IMR-90 (cell line): ENCODE measurements around the gene ALDH3B2. TPM values are rescaled to one million over a fixed set of nuclear protein-coding genes. Genes with fewer than 3 reads are reported as not detected.

Experiments used
- ATAC-seq: fragments of 200-7000 bp; cut with Tn5 transposase; 2 replicates; pipeline ENCODE4 v1.9.1; 2020; ENCODE audit warnings: low read depth, mild to moderate bottlenecking, moderate library complexity
- BruUV-seq: library from RNA; stranded (reverse); fragments of 400-500 nt; replicated peaks from 2 replicates; lab custom pipeline; 2021; lab: Mats Ljungman, UMichigan
- CTCF ChIA-PET: fragments of 300-600 bp; formaldehyde crosslinking; extraction: SDS; loops from one replicate; lab custom pipeline; 2021; ENCODE audit warnings: antibody characterized with exemption; lab: Yijun Ruan, JAX
- POLR2A ChIA-PET: fragments of 300-600 bp; sonication (Branson Sonifier 250); formaldehyde crosslinking; loops from one replicate; lab custom pipeline; 2022; ENCODE audit warnings: antibody characterized with exemption; ENCODE audit not compliant: unreplicated experiment; lab: Charles Lee
- DNase-seq: peaks from one replicate; pipeline ENCODE4 v3.0.0; 2013
- H2AFZ ChIP-seq: replicated peaks from 2 replicates; pipeline ENCODE3; 2013; ENCODE audit warnings: low read length, mild to moderate bottlenecking; ENCODE audit not compliant: poor library complexity
- H2AK5ac ChIP-seq: 2 replicates; pipeline ENCODE4 v1.6.1; 2013; ENCODE audit warnings: low read depth, low read length, inconsistent platforms
- H2AK9ac ChIP-seq: replicated peaks from 2 replicates; pipeline ENCODE3; 2013; ENCODE audit warnings: mild to moderate bottlenecking, low read depth, low read length, moderate library complexity; ENCODE audit not compliant: poor library complexity
- H2BK120ac ChIP-seq: 2 replicates; pipeline ENCODE4 v1.6.1; 2013; ENCODE audit warnings: low read depth, low read length, inconsistent platforms
- H2BK15ac ChIP-seq: 3 replicates; pipeline ENCODE4 v1.6.1; 2013; ENCODE audit warnings: low read depth, low read length, inconsistent platforms
- H2BK20ac ChIP-seq: 2 replicates; pipeline ENCODE4 v1.6.1; 2013; ENCODE audit warnings: low read depth, mild to moderate bottlenecking, inconsistent platforms, low read length, moderate library complexity
- H2BK5ac ChIP-seq: 2 replicates; pipeline ENCODE4 v1.6.1; 2013; ENCODE audit warnings: mild to moderate bottlenecking, low read depth, low read length, inconsistent platforms; ENCODE audit not compliant: poor library complexity, severe bottlenecking
- H3K14ac ChIP-seq: replicated peaks from 2 replicates; pipeline ENCODE4 v1.6.1; 2013; ENCODE audit warnings: low read depth, low read length, inconsistent platforms
- H3K18ac ChIP-seq: 2 replicates; pipeline ENCODE4 v1.6.1; 2013; ENCODE audit warnings: low read depth, low read length, control low read depth
- H3K23ac ChIP-seq: 2 replicates; pipeline ENCODE4 v1.6.1; 2013; ENCODE audit warnings: low read depth, low read length, inconsistent platforms
- H3K27ac ChIP-seq: 2 replicates; pipeline ENCODE4 v1.5.1; 2013; ENCODE audit warnings: mild to moderate bottlenecking, control low read depth, low read length; ENCODE audit not compliant: insufficient read depth
- H3K27me3 ChIP-seq: 2 replicates; pipeline ENCODE4 v1.6.1; 2013; ENCODE audit warnings: low read length; ENCODE audit not compliant: control insufficient read depth, insufficient read depth
- H3K36me3 ChIP-seq: 2 replicates; pipeline ENCODE4 v1.6.1; 2013; ENCODE audit warnings: low read length, mixed read lengths; ENCODE audit not compliant: control insufficient read depth, insufficient read depth
- H3K4ac ChIP-seq: 2 replicates; pipeline ENCODE4 v1.6.1; 2013; ENCODE audit warnings: low read depth, low read length, inconsistent platforms
- H3K4me1 ChIP-seq: 2 replicates; pipeline ENCODE4 v1.6.1; 2013; ENCODE audit warnings: low read length, mixed read lengths; ENCODE audit not compliant: control insufficient read depth, insufficient read depth
- H3K4me2 ChIP-seq: 2 replicates; pipeline ENCODE4 v1.6.1; 2013; ENCODE audit warnings: low read depth, mild to moderate bottlenecking, control low read depth, low read length, moderate library complexity
- H3K4me3 ChIP-seq: 2 replicates; pipeline ENCODE4 v1.5.1; 2013; ENCODE audit warnings: low read depth, mild to moderate bottlenecking, control low read depth, low read length, moderate library complexity; ENCODE audit not compliant: insufficient read depth
- H3K56ac ChIP-seq: 2 replicates; pipeline ENCODE4 v1.6.1; 2013; ENCODE audit warnings: low read length, inconsistent platforms; ENCODE audit not compliant: insufficient read depth; ENCODE audit errors: extremely low read depth
- H3K79me1 ChIP-seq, 2 experiments: 2 replicates each; pipeline ENCODE4 v1.6.1; 2013; ENCODE audit warnings: low read length in 2 of 2, inconsistent platforms in 1 of 2, low read depth in 1 of 2
- H3K9ac ChIP-seq: 2 replicates; pipeline ENCODE4 v1.6.1; 2013; ENCODE audit warnings: low read depth, low read length, control low read depth
- H3K9me1 ChIP-seq: 2 replicates; pipeline ENCODE4 v1.6.1; 2013; ENCODE audit warnings: low read length, inconsistent platforms; ENCODE audit not compliant: insufficient read depth
- H3K9me3 ChIP-seq: 2 replicates; pipeline ENCODE4 v1.6.1; 2013; ENCODE audit warnings: low read length; ENCODE audit not compliant: control insufficient read depth, insufficient read depth
- H4K20me1 ChIP-seq: 2 replicates; pipeline ENCODE4 v1.6.1; 2013; ENCODE audit warnings: low read length, inconsistent platforms; ENCODE audit not compliant: insufficient read depth
- H4K5ac ChIP-seq: 2 replicates; pipeline ENCODE4 v1.6.1; 2013; ENCODE audit warnings: mild to moderate bottlenecking, low read depth, low read length, control low read depth
- H4K8ac ChIP-seq, 2 experiments: 2 replicates each; pipeline ENCODE4 v1.6.1; 2013; ENCODE audit warnings: low read depth in 2 of 2, low read length in 2 of 2, control low read depth in 1 of 2, inconsistent platforms in 1 of 2
- H4K91ac ChIP-seq: 2 replicates; pipeline ENCODE4 v1.6.1; 2013; ENCODE audit warnings: low read depth, low read length, inconsistent platforms; ENCODE audit not compliant: insufficient read depth
- BHLHE40 ChIP-seq: fragments of 150-350 bp; IDR thresholded peaks from 2 replicates; pipeline ENCODE4 v1.6.1; 2016; ENCODE audit warnings: mild to moderate bottlenecking, low read depth, low read length
- CEBPB ChIP-seq: IDR thresholded peaks from 2 replicates; pipeline ENCODE4 v1.6.1; 2012; ENCODE audit warnings: low read depth, low read length, improper control_type of control experiment
- MAFK ChIP-seq: IDR thresholded peaks from 2 replicates; pipeline ENCODE4 v1.6.1; 2012; ENCODE audit warnings: low read depth, low read length, improper control_type of control experiment
- MXI1 ChIP-seq: IDR thresholded peaks from 2 replicates; pipeline ENCODE4 v1.6.1; 2012; ENCODE audit warnings: low read depth, mild to moderate bottlenecking, low read length, moderate library complexity, borderline replicate concordance
- POLR2A ChIP-seq: IDR thresholded peaks from 2 replicates; pipeline ENCODE4 v1.6.1; 2012; ENCODE audit warnings: mild to moderate bottlenecking, low read depth, low read length
- USF2 ChIP-seq: fragments of 150-350 bp; IDR thresholded peaks from 2 replicates; pipeline ENCODE4 v1.6.1; 2017; ENCODE audit warnings: mild to moderate bottlenecking, antibody characterized with exemption, low read length, low read depth
- WGBS, 2 experiments: methylation state at CpG; one replicate each; pipeline versions ENCODE4 v1.1.5 to v1.1.7; 2013; ENCODE audit warnings: missing lambda C conversion rate in 2 of 2; ENCODE audit not compliant: insufficient read length in 1 of 2; ENCODE audit errors: extremely low coverage in 2 of 2; 5-methylcytosine and 5-hydroxymethylcytosine counted together
- dilution Hi-C: fragments of 300-500 bp; cut with HindIII; formaldehyde crosslinking; loops from one replicate; pipeline ENCODE4 v1.14.3; 2018; ENCODE audit warnings: low sequenced_read_pairs; ENCODE audit not compliant: unreplicated experiment
- in situ Hi-C: fragments of 300-500 bp; cut with MboI; formaldehyde crosslinking; loops from 3 replicates; pipeline ENCODE4 v1.14.3; 2019; ENCODE audit warnings: low sequenced_read_pairs, inconsistent platforms, mixed read lengths
- intact Hi-C: fragments of 100-400 bp; cut with micrococcal nuclease; formaldehyde crosslinking; loops from 2 replicates; pipeline ENCODE4 v1.10.0; 2022
- polyA plus RNA-seq, 3 experiments: library from polyadenylated mRNA; depleted of rRNA; stranded (reverse); fragments of >200 nt; gene quantifications; 2 replicates each; pipeline ENCODE4 v1.2.3, GENCODE V29; 2012; ENCODE audit warnings: low replicate concordance in 1 of 3
- total RNA-seq: library from RNA; depleted of rRNA; stranded (reverse); fragments of >200 nt; gene quantifications from 2 replicates; pipeline ENCODE4 v1.2.3, GENCODE V29; 2012

The ALDH3B2 gene
- total and polyA plus RNA-seq, 2 of the 4 experiments (the other 2 are of a cell fraction), result not detected

- intact Hi-C loops, result no loop called here
- H2BK15ac ChIP-seq, result no peak overlapping the region
- ChIA-PET CTCF (interaction anchor here (0.6 kb wide), 1 partner anchor 66 kb away, joined by 3 read pairs; the partner anchor contains the start of gene NUDT8), POLR2A (no interaction called here)
- no peak overlapping the region for H4K91ac ChIP-seq
- no peak overlapping the region for H3K4me3 ChIP-seq
- H3K79me1 ChIP-seq, result no peaks in the 10 kb centered on the region
- H3K56ac ChIP-seq, result no peak overlapping the region
- no peak overlapping the region for H3K23ac ChIP-seq
- no peak overlapping the region for H4K5ac ChIP-seq
- H4K20me1 ChIP-seq, result no peaks in the 10 kb centered on the region
- H3K4me2 ChIP-seq, result no peak overlapping the region
- no peak overlapping the region for H3K4ac ChIP-seq
- TF ChIP-seq MXI1 (no peak), USF2 (no peak), POLR2A (no peak), MAFK (no peak), CEBPB (no peak), BHLHE40 (no peak)
- no peak overlapping the region for H2BK20ac ChIP-seq
- H2AK5ac ChIP-seq, result no peak overlapping the region
- BruUV-seq, result no TSS peak
- no peak overlapping the region for H2AFZ ChIP-seq
- no peak overlapping the region for H2BK120ac ChIP-seq
- H4K8ac ChIP-seq, result no peak overlapping the region
- no peak for DNase-seq
- dilution Hi-C loops, result no loop called here
- H2BK5ac ChIP-seq, result no peak overlapping the region
- H3K9me1 ChIP-seq, result no peaks in the 10 kb centered on the region
- H3K14ac ChIP-seq, result no peak overlapping the region
- in situ Hi-C loops, result no loop called here
- no peak for ATAC-seq
- H3K27ac ChIP-seq, result no peak overlapping the region
- 79% methylated on average over 2 of the region's 12 CpGs; no CpG with 5 or more reads in 1 of the 2 experiments for WGBS, 2 experiments
- no peaks in the 10 kb centered on the region for H3K4me1 ChIP-seq
- no peak overlapping the region for H3K18ac ChIP-seq
- H3K36me3 ChIP-seq, result no peaks in the 10 kb centered on the region
- H2AK9ac ChIP-seq, result no peak overlapping the region
- no peak overlapping the region for H3K9ac ChIP-seq
- 0 out of 2 replicates have a peak, but pooled peaks cover 1% of the 10 kb centered on the region for H3K9me3 ChIP-seq
- H3K27me3 ChIP-seq, result peaks cover 19% of the 10 kb centered on the region
Observed at GRCh38 chr11:67695606-67696005, 21.2 kb upstream of the ALDH3B2 start.
